Liver (tissue), 9 donors: ENCODE data around the gene KDM2A. TPM values are rescaled to one million over a fixed set of nuclear protein-coding genes. Genes with fewer than 3 reads are reported as not detected.

Experiments
- DNase-seq: peaks from one replicate; pipeline ENCODE4 v3.0.0-alpha.2; 2017; ENCODE audit warnings: low spot score
- H3K27ac ChIP-seq, 2 donors: one replicate each; pipeline ENCODE4 v1.7.0; 2013; ENCODE audit warnings: inconsistent platforms in 2 of 2, low read length in 2 of 2, control low read depth in 1 of 2, low read depth in 1 of 2, mild to moderate bottlenecking in 1 of 2
- H3K27me3 ChIP-seq, 4 donors: one replicate each; pipeline versions ENCODE4 v1.6.1 to v1.7.0; 2013; ENCODE audit warnings: low read length in 3 of 4, inconsistent platforms in 1 of 4, mild to moderate bottlenecking in 1 of 4, moderate library complexity in 1 of 4; ENCODE audit not compliant: control insufficient read depth in 4 of 4, insufficient read depth in 4 of 4
- H3K36me3 ChIP-seq, 4 donors: one replicate each; pipeline versions ENCODE4 v1.6.1 to v1.7.0; 2013; ENCODE audit warnings: low read length in 3 of 4, mild to moderate bottlenecking in 3 of 4, low read depth in 1 of 4, moderate library complexity in 1 of 4; ENCODE audit not compliant: control insufficient read depth in 4 of 4, insufficient read depth in 3 of 4
- H3K4me1 ChIP-seq, 4 donors: one replicate each; pipeline versions ENCODE4 v1.6.1 to v1.7.0; 2013; ENCODE audit warnings: low read length in 3 of 4, mild to moderate bottlenecking in 3 of 4, moderate library complexity in 1 of 4; ENCODE audit not compliant: control insufficient read depth in 4 of 4, insufficient read depth in 4 of 4
- H3K4me3 ChIP-seq, 3 donors: one replicate each; pipeline versions ENCODE4 v1.6.1 to v1.7.0; 2013; ENCODE audit warnings: low read length in 3 of 3, control low read depth in 1 of 3, low read depth in 1 of 3, mild to moderate bottlenecking in 1 of 3
- H3K9ac ChIP-seq, 2 donors: one replicate each; pipeline ENCODE4 v1.7.0; 2013; ENCODE audit warnings: low read length in 2 of 2, mild to moderate bottlenecking in 2 of 2, moderate library complexity in 2 of 2, control low read depth in 1 of 2, low read depth in 1 of 2
- H3K9me3 ChIP-seq, 4 donors: one replicate each; pipeline versions ENCODE4 v1.6.1 to v1.7.0; 2013; ENCODE audit warnings: low read length in 3 of 4; ENCODE audit not compliant: control insufficient read depth in 4 of 4
- ATF3 ChIP-seq: IDR thresholded peaks from 2 replicates; pipeline ENCODE4 v1.6.1; 2016; ENCODE audit warnings: antibody characterized with exemption
- EGR1 ChIP-seq, 2 donors: IDR thresholded peaks; 2 replicates each; pipeline ENCODE4 v1.6.1; 2016 to 2018; ENCODE audit warnings: antibody characterized with exemption in 2 of 2, low read depth in 2 of 2
- FOXA1 ChIP-seq: IDR thresholded peaks from 2 replicates; pipeline ENCODE4 v1.6.1; 2016; ENCODE audit warnings: antibody characterized with exemption
- FOXA2 ChIP-seq: IDR thresholded peaks from 2 replicates; pipeline ENCODE4 v1.6.1; 2016; ENCODE audit warnings: antibody characterized with exemption
- GABPA ChIP-seq, 2 donors: IDR thresholded peaks in 1 of 2; conservative IDR thresholded peaks in 1 of 2; 2 replicates each; pipeline ENCODE4 v1.6.1; 2016; ENCODE audit warnings: antibody characterized with exemption in 2 of 2, mild to moderate bottlenecking in 1 of 2, moderate library complexity in 1 of 2
- HNF4A ChIP-seq, 2 donors: conservative IDR thresholded peaks; 2 replicates each; pipeline ENCODE4 v1.6.1; 2016; ENCODE audit warnings: antibody characterized with exemption in 2 of 2, mild to moderate bottlenecking in 2 of 2
- HNF4G ChIP-seq: IDR thresholded peaks from 2 replicates; pipeline ENCODE4 v1.6.1; 2016; ENCODE audit warnings: antibody characterized with exemption
- JUND ChIP-seq, 2 donors: IDR thresholded peaks; 2 replicates each; pipeline ENCODE4 v1.6.1; 2016; ENCODE audit warnings: antibody characterized with exemption in 2 of 2
- NR2F2 ChIP-seq: IDR thresholded peaks from 2 replicates; pipeline ENCODE4 v1.6.1; 2016; ENCODE audit warnings: antibody characterized with exemption
- RAD21 ChIP-seq, 2 donors: IDR thresholded peaks; 2 replicates each; pipeline ENCODE4 v1.6.1; 2016; ENCODE audit warnings: antibody characterized with exemption in 2 of 2, mild to moderate bottlenecking in 2 of 2
- RXRA ChIP-seq, 2 donors: IDR thresholded peaks; 2 replicates each; pipeline ENCODE4 v1.6.1; 2017 to 2018; ENCODE audit warnings: antibody characterized with exemption in 2 of 2, mild to moderate bottlenecking in 1 of 2
- SP1 ChIP-seq: IDR thresholded peaks from 2 replicates; pipeline ENCODE4 v1.6.1; 2018; ENCODE audit warnings: antibody characterized with exemption, mild to moderate bottlenecking
- TAF1 ChIP-seq: conservative IDR thresholded peaks from 2 replicates; pipeline ENCODE4 v1.6.1; 2016; ENCODE audit warnings: antibody characterized with exemption, mild to moderate bottlenecking
- YY1 ChIP-seq: IDR thresholded peaks from 2 replicates; pipeline ENCODE4 v1.6.1; 2016; ENCODE audit warnings: antibody characterized with exemption, mild to moderate bottlenecking
- WGBS: extraction: QIAGEN DNeasy Blood & Tissue Kit; methylation state at CpG from one replicate; pipeline ENCODE4 v1.1.7; 2013; 5-methylcytosine and 5-hydroxymethylcytosine counted together
- polyA plus RNA-seq, 2 donors: library from polyadenylated mRNA; stranded (reverse) in 1 of 2; unstranded in 1 of 2; fragments of 200-250 nt in 1 of 2; fragments of >200 nt in 1 of 2; fragmentation: Nextera tagmentation in 1 of 2; extraction: Ambion mirVana in 1 of 2; gene quantifications; one replicate each; pipeline versions ENCODE4 v1.2.1 to v1.2.3, GENCODE V29; 2013 to 2015
- total RNA-seq, 2 donors: library from RNA; depleted of rRNA; stranded (reverse); fragments of >200 nt; gene quantifications; one replicate each; pipeline ENCODE4 v1.2.3, GENCODE V29; 2014
- TF ChIP-seq, protein P1 (sequence below): fragments of 150-350 bp; IDR thresholded peaks from 2 replicates; pipeline ENCODE4 v1.5.1; 2017; ENCODE audit warnings: improper control_type of control experiment, low read depth, low read length; ENCODE audit not compliant: missing input control
- TF ChIP-seq, protein P2 (sequence below): IDR thresholded peaks from 2 replicates; pipeline ENCODE4 v1.6.1; 2016; ENCODE audit warnings: antibody characterized with exemption
- TF ChIP-seq, protein P3 (sequence below): IDR thresholded peaks from 2 replicates; pipeline ENCODE4 v1.6.1; 2016; ENCODE audit warnings: antibody characterized with exemption, mild to moderate bottlenecking
- TF ChIP-seq, protein P4 (sequence below): IDR thresholded peaks from 2 replicates; pipeline ENCODE4 v1.6.1; 2016; ENCODE audit warnings: antibody characterized with exemption
- donor health status: healthy.
- donor health status: healthy.
- donor health status: healthy.
- donor health status: healthy.
- donor health status: healthy.

KDM2A gene
- total and polyA plus RNA-seq, 4 donors = 8.3 to 44.9 (median 22.4) TPM

DNA sequence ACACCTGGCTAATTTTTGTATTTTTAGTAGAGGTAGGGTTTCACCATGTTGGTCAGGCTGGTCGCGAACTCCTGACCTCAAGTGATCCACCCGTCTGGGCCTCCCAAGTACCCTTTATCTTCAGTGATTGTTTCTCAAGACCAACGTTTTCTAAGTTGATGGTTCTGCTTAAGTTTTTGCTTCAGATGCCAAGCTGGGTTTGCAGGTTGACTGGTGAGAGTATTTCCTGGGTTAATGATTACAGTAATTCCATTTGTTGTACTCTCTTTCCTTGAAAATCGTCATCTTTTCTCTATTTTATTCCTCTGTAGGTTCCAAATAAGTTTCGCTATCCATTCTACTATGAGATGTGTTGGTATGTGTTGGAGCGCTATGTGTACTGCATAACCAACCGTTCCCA, 108.7 kb downstream of the KDM2A start:
- WGBS = 86% methylated on average over 8 of the region's 8 CpGs
- DNase-seq = no peak
- no peak overlapping the region for H3K27ac ChIP-seq
- no peak overlapping the region for H3K4me3 ChIP-seq
- H3K9me3 ChIP-seq = no peaks in the 10 kb centered on the region
- no peaks in the 10 kb centered on the region for H3K4me1 ChIP-seq
- TF ChIP-seq NR2F2 = no peak
- TF ChIP-seq FOXA1 = no peak
- TF ChIP-seq, protein P1, sequence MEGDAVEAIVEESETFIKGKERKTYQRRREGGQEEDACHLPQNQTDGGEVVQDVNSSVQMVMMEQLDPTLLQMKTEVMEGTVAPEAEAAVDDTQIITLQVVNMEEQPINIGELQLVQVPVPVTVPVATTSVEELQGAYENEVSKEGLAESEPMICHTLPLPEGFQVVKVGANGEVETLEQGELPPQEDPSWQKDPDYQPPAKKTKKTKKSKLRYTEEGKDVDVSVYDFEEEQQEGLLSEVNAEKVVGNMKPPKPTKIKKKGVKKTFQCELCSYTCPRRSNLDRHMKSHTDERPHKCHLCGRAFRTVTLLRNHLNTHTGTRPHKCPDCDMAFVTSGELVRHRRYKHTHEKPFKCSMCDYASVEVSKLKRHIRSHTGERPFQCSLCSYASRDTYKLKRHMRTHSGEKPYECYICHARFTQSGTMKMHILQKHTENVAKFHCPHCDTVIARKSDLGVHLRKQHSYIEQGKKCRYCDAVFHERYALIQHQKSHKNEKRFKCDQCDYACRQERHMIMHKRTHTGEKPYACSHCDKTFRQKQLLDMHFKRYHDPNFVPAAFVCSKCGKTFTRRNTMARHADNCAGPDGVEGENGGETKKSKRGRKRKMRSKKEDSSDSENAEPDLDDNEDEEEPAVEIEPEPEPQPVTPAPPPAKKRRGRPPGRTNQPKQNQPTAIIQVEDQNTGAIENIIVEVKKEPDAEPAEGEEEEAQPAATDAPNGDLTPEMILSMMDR = no peak
- TF ChIP-seq, protein P2, sequence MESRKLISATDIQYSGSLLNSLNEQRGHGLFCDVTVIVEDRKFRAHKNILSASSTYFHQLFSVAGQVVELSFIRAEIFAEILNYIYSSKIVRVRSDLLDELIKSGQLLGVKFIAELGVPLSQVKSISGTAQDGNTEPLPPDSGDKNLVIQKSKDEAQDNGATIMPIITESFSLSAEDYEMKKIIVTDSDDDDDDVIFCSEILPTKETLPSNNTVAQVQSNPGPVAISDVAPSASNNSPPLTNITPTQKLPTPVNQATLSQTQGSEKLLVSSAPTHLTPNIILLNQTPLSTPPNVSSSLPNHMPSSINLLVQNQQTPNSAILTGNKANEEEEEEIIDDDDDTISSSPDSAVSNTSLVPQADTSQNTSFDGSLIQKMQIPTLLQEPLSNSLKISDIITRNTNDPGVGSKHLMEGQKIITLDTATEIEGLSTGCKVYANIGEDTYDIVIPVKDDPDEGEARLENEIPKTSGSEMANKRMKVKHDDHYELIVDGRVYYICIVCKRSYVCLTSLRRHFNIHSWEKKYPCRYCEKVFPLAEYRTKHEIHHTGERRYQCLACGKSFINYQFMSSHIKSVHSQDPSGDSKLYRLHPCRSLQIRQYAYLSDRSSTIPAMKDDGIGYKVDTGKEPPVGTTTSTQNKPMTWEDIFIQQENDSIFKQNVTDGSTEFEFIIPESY = no peak
- TF ChIP-seq ATF3 = no peak
- TF ChIP-seq, protein P3, sequence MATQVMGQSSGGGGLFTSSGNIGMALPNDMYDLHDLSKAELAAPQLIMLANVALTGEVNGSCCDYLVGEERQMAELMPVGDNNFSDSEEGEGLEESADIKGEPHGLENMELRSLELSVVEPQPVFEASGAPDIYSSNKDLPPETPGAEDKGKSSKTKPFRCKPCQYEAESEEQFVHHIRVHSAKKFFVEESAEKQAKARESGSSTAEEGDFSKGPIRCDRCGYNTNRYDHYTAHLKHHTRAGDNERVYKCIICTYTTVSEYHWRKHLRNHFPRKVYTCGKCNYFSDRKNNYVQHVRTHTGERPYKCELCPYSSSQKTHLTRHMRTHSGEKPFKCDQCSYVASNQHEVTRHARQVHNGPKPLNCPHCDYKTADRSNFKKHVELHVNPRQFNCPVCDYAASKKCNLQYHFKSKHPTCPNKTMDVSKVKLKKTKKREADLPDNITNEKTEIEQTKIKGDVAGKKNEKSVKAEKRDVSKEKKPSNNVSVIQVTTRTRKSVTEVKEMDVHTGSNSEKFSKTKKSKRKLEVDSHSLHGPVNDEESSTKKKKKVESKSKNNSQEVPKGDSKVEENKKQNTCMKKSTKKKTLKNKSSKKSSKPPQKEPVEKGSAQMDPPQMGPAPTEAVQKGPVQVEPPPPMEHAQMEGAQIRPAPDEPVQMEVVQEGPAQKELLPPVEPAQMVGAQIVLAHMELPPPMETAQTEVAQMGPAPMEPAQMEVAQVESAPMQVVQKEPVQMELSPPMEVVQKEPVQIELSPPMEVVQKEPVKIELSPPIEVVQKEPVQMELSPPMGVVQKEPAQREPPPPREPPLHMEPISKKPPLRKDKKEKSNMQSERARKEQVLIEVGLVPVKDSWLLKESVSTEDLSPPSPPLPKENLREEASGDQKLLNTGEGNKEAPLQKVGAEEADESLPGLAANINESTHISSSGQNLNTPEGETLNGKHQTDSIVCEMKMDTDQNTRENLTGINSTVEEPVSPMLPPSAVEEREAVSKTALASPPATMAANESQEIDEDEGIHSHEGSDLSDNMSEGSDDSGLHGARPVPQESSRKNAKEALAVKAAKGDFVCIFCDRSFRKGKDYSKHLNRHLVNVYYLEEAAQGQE = no peak
- no peak for TF ChIP-seq EGR1 (IDR thresholded peaks at IDR 0.05; ENCODE audit: low read depth in 2 of 2)
- TF ChIP-seq RAD21 (IDR thresholded peaks at IDR 0.05) = no peak
- no peak for TF ChIP-seq HNF4A (conservative IDR thresholded peaks at IDR 0.05)
- TF ChIP-seq SP1 = no peak
- TF ChIP-seq GABPA (IDR thresholded peaks at IDR 0.05 in 1 of 2, conservative IDR thresholded peaks at IDR 0.05 in 1 of 2) = no peak
- no peak for TF ChIP-seq JUND (IDR thresholded peaks at IDR 0.05)
- TF ChIP-seq TAF1 = no peak
- no peak for TF ChIP-seq RXRA (IDR thresholded peaks at IDR 0.05)
- TF ChIP-seq FOXA2 = no peak
- TF ChIP-seq, protein P4, sequence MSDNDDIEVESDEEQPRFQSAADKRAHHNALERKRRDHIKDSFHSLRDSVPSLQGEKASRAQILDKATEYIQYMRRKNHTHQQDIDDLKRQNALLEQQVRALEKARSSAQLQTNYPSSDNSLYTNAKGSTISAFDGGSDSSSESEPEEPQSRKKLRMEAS = no peak
- no peak for TF ChIP-seq HNF4G
- TF ChIP-seq YY1 = no peak
- peaks cover 9 to 41% (median 28%) of the 10 kb centered on the region in 4 donors for H3K36me3 ChIP-seq
- H3K9ac ChIP-seq = no peak overlapping the region
- H3K27me3 ChIP-seq = no peaks in the 10 kb centered on the region
